Globus pallidus (tissue), 1 donor: ENCODE measurements around the gene AFAP1L2.
A peak's percentile ranks its signal among the peaks of the same experiment; 100 is the strongest.
"Not testable (repeated sequence)": the region's sequence is repeated elsewhere in the genome, so short reads cannot be mapped to it uniquely, and the experiment has no call there.

Experiments used
- DNase-seq: peaks from one replicate; pipeline ENCODE4 v3.0.0-alpha.2; 2015; ENCODE audit warnings: low spot score

Gene AFAP1L2

GRCh38 chr10:114336823-114337509, 67.3 kb downstream of the AFAP1L2 start:
- DNase-seq, result no peak

- no peak for DNase-seq
Observed at GRCh38 chr10:114335614-114336013, 68.7 kb downstream of the AFAP1L2 start.

GRCh38 chr10:114334301-114334700, 70.0 kb downstream of the AFAP1L2 start:
- DNase-seq, result no peak

- DNase-seq, result not testable (repeated sequence)
Observed at GRCh38 chr10:114333441-114333840, 70.9 kb downstream of the AFAP1L2 start.

GRCh38 chr10:114332301-114333192, 71.8 kb downstream of the AFAP1L2 start:
- DNase-seq, result no peak

GRCh38 chr10:114329634-114330365, 74.5 kb downstream of the AFAP1L2 start:
- DNase-seq, result no peak

- DNase-seq, result peak; percentile 29
Observed at GRCh38 chr10:114328874-114329273, 75.4 kb downstream of the AFAP1L2 start.

GRCh38 chr10:114328441-114328812, 75.9 kb downstream of the AFAP1L2 start:
- DNase-seq, result no peak

- no peak for DNase-seq
Observed at GRCh38 chr10:114327537-114328440, 76.5 kb downstream of the AFAP1L2 start.

- DNase-seq, result no peak
Observed at GRCh38 chr10:114326795-114327194, 77.5 kb downstream of the AFAP1L2 start.

- no peak for DNase-seq
Observed at GRCh38 chr10:114323023-114323422, 81.3 kb downstream of the AFAP1L2 start.

- DNase-seq, result no peak
Observed at GRCh38 chr10:114322344-114322743, 82.0 kb downstream of the AFAP1L2 start.

GRCh38 chr10:114320249-114321116, 83.8 kb downstream of the AFAP1L2 start:
- DNase-seq, result no peak

- DNase-seq, result no peak
Observed at GRCh38 chr10:114319406-114320248, 84.7 kb downstream of the AFAP1L2 start.

GRCh38 chr10:114316744-114317143, 87.6 kb downstream of the AFAP1L2 start:
- no peak for DNase-seq

- no peak for DNase-seq
Observed at GRCh38 chr10:114315566-114316420, 88.5 kb downstream of the AFAP1L2 start.

- no peak for DNase-seq
Observed at GRCh38 chr10:114313866-114314265, 90.4 kb downstream of the AFAP1L2 start.

- no peak for DNase-seq
Observed at GRCh38 chr10:114313139-114313538, 91.2 kb downstream of the AFAP1L2 start.
